ENCODE measurements around the gene PGM5. TPM values are rescaled to one million over a fixed set of nuclear protein-coding genes. Genes with fewer than 3 reads are reported as not detected.

Gene PGM5
- total RNA-seq, 1 experiment from 2014 or later: 0.15 TPM

DNA sequence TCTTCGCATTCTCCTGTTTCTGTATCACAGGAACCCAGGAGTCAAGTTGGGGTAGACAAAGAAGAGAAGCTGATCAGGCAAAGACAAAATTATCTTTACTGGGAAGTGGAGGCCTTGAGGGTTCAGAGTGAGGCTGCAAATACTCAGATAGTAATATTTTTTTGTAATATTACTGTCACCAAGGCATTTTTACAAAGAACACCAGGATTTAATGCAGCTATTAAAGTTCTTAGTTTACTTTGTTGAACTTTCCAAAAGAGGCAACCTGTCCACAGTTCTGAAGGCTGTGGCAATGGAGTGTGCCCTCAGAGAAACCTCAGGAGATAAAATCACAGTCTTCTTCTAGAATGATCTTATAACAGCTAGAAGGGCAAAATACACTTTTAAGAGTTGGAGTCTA, 74.9 kb downstream of the PGM5 start:
- no peaks in the 10 kb centered on the region for H3K4me1 ChIP-seq (ENCODE audit: control insufficient read depth in 1 of 2, insufficient read depth in 2 of 2, low read length in 2 of 2)
- CTCF ChIA-PET: no interaction called here
- no peaks in the 10 kb centered on the region for H4K20me1 ChIP-seq (ENCODE audit: insufficient read depth)
- H3K4me3 ChIP-seq (replicated peaks in 1 of 2; ENCODE audit: low read depth in 1 of 2, low read length in 2 of 2): no peak overlapping the region
- no peak for ATAC-seq
- RAD21 ChIA-PET (ENCODE audit: low non-redundant PET in 1 of 2, low total read pairs in 2 of 2, uncharacterized antibody in 2 of 2, unreplicated experiment in 2 of 2): no interaction called here
- H3K9me2 ChIP-seq (ENCODE audit: insufficient read depth): no peaks in the 10 kb centered on the region
- DNase-seq (ENCODE audit: low read depth, low spot score): no peak
- POLR2A ChIA-PET: no interaction called here
- no peak overlapping the region for H3K27ac ChIP-seq (ENCODE audit: low read depth, low read length)
- intact Hi-C loops (cut with micrococcal nuclease): no loop called here
- no peaks in the 10 kb centered on the region for H3K9me3 ChIP-seq (ENCODE audit: control insufficient read depth in 1 of 2, insufficient read depth in 1 of 2, low read depth in 1 of 2, low read length in 2 of 2)
- H3K36me3 ChIP-seq (ENCODE audit: control insufficient read depth in 1 of 2, insufficient read depth in 2 of 2, low read length in 2 of 2): no peaks in the 10 kb centered on the region
- H3K27me3 ChIP-seq (ENCODE audit: insufficient read depth, low read length): peaks cover 14% of the 10 kb centered on the region; the same call in 1 of the 2 replicates
- H3K79me2 ChIP-seq (ENCODE audit: insufficient read depth, low read length): no peaks in the 10 kb centered on the region
- TF ChIP-seq TCF7L2 (IDR thresholded peaks at IDR 0.05; ENCODE audit: borderline replicate concordance, extremely low read depth, insufficient read depth, insufficient read length) (no peak), CEBPB (IDR thresholded peaks at IDR 0.05; ENCODE audit: low read depth) (no peak), SP1 (IDR thresholded peaks at IDR 0.05; ENCODE audit: low read depth) (no peak), ZFX (IDR thresholded peaks at IDR 0.05) (no peak), RAD21 (IDR thresholded peaks at IDR 0.05; ENCODE audit: low read depth) (no peak), EZH2 (IDR thresholded peaks at IDR 0.05) (no peak), ZNF274 (IDR thresholded peaks at IDR 0.05; ENCODE audit: low read depth, low read length) (no peak), YY1 (IDR thresholded peaks at IDR 0.05; ENCODE audit: extremely low read depth, insufficient replicate concordance, low read depth, low read length) (no peak), CTCF (IDR thresholded peaks at IDR 0.05 in 2 of 3, conservative IDR thresholded peaks at IDR 0.05 in 1 of 3; ENCODE audit: borderline replicate concordance in 1 of 3, insufficient read depth in 1 of 3, low read depth in 2 of 3, low read length in 2 of 3) (no peak), ELF1 (IDR thresholded peaks at IDR 0.05; ENCODE audit: borderline replicate concordance, low read depth) (no peak), EGR1 (IDR thresholded peaks at IDR 0.05; ENCODE audit: low read depth) (no peak), FOSL1 (IDR thresholded peaks at IDR 0.05; ENCODE audit: low read depth) (no peak), SRF (IDR thresholded peaks at IDR 0.05; ENCODE audit: low read depth) (no peak), CBX3 (IDR thresholded peaks at IDR 0.05; ENCODE audit: low read depth) (no peak), EZH2phosphoT487 (IDR thresholded peaks at IDR 0.05; ENCODE audit: borderline replicate concordance) (no peak), JUND (IDR thresholded peaks at IDR 0.05) (no peak), POLR2A (IDR thresholded peaks at IDR 0.05; ENCODE audit: borderline replicate concordance, extremely low read depth, insufficient read depth, insufficient read length) (no peak)
- TF ChIP-seq, protein P1, sequence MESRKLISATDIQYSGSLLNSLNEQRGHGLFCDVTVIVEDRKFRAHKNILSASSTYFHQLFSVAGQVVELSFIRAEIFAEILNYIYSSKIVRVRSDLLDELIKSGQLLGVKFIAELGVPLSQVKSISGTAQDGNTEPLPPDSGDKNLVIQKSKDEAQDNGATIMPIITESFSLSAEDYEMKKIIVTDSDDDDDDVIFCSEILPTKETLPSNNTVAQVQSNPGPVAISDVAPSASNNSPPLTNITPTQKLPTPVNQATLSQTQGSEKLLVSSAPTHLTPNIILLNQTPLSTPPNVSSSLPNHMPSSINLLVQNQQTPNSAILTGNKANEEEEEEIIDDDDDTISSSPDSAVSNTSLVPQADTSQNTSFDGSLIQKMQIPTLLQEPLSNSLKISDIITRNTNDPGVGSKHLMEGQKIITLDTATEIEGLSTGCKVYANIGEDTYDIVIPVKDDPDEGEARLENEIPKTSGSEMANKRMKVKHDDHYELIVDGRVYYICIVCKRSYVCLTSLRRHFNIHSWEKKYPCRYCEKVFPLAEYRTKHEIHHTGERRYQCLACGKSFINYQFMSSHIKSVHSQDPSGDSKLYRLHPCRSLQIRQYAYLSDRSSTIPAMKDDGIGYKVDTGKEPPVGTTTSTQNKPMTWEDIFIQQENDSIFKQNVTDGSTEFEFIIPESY (IDR thresholded peaks at IDR 0.05; ENCODE audit: extremely low read depth, insufficient replicate concordance, low read length): no peak
- TF ChIP-seq, protein P2, sequence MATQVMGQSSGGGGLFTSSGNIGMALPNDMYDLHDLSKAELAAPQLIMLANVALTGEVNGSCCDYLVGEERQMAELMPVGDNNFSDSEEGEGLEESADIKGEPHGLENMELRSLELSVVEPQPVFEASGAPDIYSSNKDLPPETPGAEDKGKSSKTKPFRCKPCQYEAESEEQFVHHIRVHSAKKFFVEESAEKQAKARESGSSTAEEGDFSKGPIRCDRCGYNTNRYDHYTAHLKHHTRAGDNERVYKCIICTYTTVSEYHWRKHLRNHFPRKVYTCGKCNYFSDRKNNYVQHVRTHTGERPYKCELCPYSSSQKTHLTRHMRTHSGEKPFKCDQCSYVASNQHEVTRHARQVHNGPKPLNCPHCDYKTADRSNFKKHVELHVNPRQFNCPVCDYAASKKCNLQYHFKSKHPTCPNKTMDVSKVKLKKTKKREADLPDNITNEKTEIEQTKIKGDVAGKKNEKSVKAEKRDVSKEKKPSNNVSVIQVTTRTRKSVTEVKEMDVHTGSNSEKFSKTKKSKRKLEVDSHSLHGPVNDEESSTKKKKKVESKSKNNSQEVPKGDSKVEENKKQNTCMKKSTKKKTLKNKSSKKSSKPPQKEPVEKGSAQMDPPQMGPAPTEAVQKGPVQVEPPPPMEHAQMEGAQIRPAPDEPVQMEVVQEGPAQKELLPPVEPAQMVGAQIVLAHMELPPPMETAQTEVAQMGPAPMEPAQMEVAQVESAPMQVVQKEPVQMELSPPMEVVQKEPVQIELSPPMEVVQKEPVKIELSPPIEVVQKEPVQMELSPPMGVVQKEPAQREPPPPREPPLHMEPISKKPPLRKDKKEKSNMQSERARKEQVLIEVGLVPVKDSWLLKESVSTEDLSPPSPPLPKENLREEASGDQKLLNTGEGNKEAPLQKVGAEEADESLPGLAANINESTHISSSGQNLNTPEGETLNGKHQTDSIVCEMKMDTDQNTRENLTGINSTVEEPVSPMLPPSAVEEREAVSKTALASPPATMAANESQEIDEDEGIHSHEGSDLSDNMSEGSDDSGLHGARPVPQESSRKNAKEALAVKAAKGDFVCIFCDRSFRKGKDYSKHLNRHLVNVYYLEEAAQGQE (IDR thresholded peaks at IDR 0.05; ENCODE audit: low read depth): no peak
- TF ChIP-seq, protein P3, sequence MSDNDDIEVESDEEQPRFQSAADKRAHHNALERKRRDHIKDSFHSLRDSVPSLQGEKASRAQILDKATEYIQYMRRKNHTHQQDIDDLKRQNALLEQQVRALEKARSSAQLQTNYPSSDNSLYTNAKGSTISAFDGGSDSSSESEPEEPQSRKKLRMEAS (IDR thresholded peaks at IDR 0.05): no peak
- H2AFZ ChIP-seq (ENCODE audit: low read depth, low read length, poor library complexity, severe bottlenecking): no peak overlapping the region
- BruUV-seq (replicated peaks): no TSS peak
- H3K4me2 ChIP-seq (ENCODE audit: low read length): no peak overlapping the region
- no peak overlapping the region for H3K9ac ChIP-seq (ENCODE audit: low read length)
